Type B pancreatic cell (in vitro differentiated cells): ENCODE results near the gene SMIM26. TPM values are rescaled to one million over a fixed set of nuclear protein-coding genes. Genes with fewer than 3 reads are reported as not detected.

Experiments used
- DNase-seq: peaks from one replicate; pipeline ENCODE4 v3.0.0; 2021; ENCODE audit warnings: mixed read lengths; ENCODE audit not compliant: unreplicated experiment; ENCODE audit errors: extremely low spot score
- H3K27ac Mint-ChIP-seq: 2 replicates; pipeline ENCODE4 v1.8.0; 2021; ENCODE audit warnings: mild to moderate bottlenecking, mixed read lengths
- H3K27me3 Mint-ChIP-seq: 2 replicates; pipeline ENCODE4 v1.8.0; 2021; ENCODE audit warnings: mixed read lengths
- H3K36me3 Mint-ChIP-seq: 2 replicates; pipeline ENCODE4 v1.8.0; 2021; ENCODE audit warnings: mixed read lengths
- H3K4me1 Mint-ChIP-seq: one replicate; pipeline ENCODE4 v1.8.0; 2021; ENCODE audit warnings: mixed read lengths; ENCODE audit not compliant: unreplicated experiment
- H3K4me3 Mint-ChIP-seq: 2 replicates; pipeline ENCODE4 v1.8.0; 2021; ENCODE audit warnings: mild to moderate bottlenecking, mixed read lengths
- H3K9me3 Mint-ChIP-seq: 2 replicates; pipeline ENCODE4 v1.8.0; 2021; ENCODE audit warnings: mixed read lengths
- CTCF ChIP-seq: fragments of 200-600 bp; sonication (generic); conservative IDR thresholded peaks from 2 replicates; pipeline ENCODE4 v1.5.0; 2021; ENCODE audit warnings: antibody characterized with exemption, mild to moderate bottlenecking
- total RNA-seq: library from RNA; stranded (reverse); gene quantifications from 2 replicates; pipeline ENCODE4 v1.2.1, GENCODE V29; 2021; ENCODE audit warnings: low replicate concordance

Gene SMIM26
- total RNA-seq, 1 donor from 2014 or later, result 66.4 TPM

DNA sequence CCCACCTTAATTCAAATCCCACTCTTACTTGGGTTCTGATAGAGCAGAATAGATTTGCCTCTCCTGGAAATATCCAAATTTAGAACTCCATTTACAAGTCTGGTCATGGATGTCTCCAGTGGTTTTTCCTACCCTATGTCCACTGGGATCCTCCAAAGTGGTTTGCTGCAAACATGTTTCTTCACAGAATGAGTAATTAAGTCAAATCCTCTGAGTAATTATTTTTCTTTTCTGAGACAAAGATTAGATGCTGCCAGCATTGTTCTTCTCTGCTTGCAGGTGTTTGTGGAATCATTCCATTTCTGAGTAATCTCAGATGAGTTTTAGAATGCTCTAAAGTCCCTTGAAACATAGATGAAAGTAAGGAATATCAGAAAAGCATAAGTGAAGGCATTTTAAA lies 42.5 kb downstream of the SMIM26 start:
- TF ChIP-seq CTCF, result no peak
- DNase-seq, result no peak
- Mint-ChIP-seq H3K9me3 (no peaks in the 10 kb centered on the region), H3K4me3 (no peak overlapping the region), H3K27me3 (no peaks in the 10 kb centered on the region), H3K4me1 (no peaks in the 10 kb centered on the region), H3K36me3 (no peaks in the 10 kb centered on the region), H3K27ac (no peak overlapping the region)

GRCh38 chr20:18611492-18611891 lies 44.3 kb downstream of the SMIM26 start:
- no peak for DNase-seq
- no peaks in the 10 kb centered on the region for H3K27me3 Mint-ChIP-seq
- no peak for TF ChIP-seq CTCF
- H3K36me3 Mint-ChIP-seq, result no peaks in the 10 kb centered on the region
- no peak overlapping the region for H3K27ac Mint-ChIP-seq
- H3K9me3 Mint-ChIP-seq, result no peaks in the 10 kb centered on the region
- no peak overlapping the region for H3K4me3 Mint-ChIP-seq
- H3K4me1 Mint-ChIP-seq, result no peaks in the 10 kb centered on the region

GRCh38 chr20:18613553-18613952 lies 46.3 kb downstream of the SMIM26 start:
- Mint-ChIP-seq H3K4me1 (no peaks in the 10 kb centered on the region), H3K4me3 (no peak overlapping the region), H3K27ac (no peak overlapping the region), H3K9me3 (no peaks in the 10 kb centered on the region), H3K27me3 (no peaks in the 10 kb centered on the region), H3K36me3 (peaks cover 5% of the 10 kb centered on the region)
- DNase-seq, result no peak
- TF ChIP-seq CTCF, result no peak

DNA sequence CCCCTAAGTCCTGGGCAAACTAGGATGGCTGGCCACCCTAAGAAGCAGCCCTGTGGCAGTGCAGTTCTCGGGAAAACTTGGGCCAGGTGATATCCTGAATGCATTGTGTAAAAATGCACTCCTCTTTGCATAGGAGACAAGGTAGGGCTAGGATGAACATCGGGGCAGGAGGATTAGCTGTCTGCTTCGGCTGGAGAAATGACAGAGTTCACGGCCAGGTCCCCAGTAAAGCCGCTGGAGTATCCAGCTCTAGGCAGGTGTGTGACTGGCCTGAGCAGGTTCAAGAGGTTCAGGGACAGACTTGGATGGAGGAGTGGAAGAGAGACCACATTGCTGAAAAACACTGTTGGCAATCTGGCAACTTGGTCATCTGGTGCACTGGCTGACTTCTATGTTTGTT lies 47.0 kb downstream of the SMIM26 start:
- H3K4me3 Mint-ChIP-seq, result no peak overlapping the region
- no peak overlapping the region for H3K27ac Mint-ChIP-seq
- no peaks in the 10 kb centered on the region for H3K4me1 Mint-ChIP-seq
- no peak for TF ChIP-seq CTCF
- no peak for DNase-seq
- H3K9me3 Mint-ChIP-seq, result no peaks in the 10 kb centered on the region
- H3K27me3 Mint-ChIP-seq, result no peaks in the 10 kb centered on the region
- peaks cover 5% of the 10 kb centered on the region for H3K36me3 Mint-ChIP-seq

DNA sequence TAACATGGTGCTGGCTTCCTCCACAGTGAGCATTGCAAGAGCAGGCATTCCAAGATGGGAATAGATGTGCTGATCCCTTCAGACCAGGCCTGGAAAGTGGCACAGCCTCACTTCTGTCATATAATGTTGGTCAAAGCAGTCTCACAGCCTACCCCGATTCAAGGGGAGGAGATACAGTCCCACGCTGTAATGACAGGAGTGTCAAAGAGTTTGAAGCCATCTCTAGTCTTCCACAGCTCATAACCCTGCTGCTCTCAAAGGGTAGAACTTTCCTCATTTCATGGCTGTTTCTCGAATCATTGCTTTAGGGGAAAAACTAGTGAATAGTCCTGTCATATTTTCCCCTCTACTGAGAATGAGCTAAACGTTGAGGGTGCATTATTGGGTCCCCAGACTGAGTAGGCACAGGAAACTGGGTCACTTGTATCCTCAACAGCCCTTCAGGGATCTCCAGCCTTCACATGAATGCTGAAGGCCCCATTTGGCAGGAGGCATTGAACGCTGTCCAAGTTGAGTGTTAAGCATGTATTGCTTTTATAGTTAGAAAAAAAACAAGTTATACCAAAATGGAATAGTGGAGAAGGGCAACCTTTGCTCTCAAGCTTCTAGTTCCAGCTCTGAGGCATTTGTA lies 47.9 kb downstream of the SMIM26 start:
- Mint-ChIP-seq H3K9me3 (no peaks in the 10 kb centered on the region), H3K36me3 (peaks cover 5% of the 10 kb centered on the region), H3K4me3 (no peak overlapping the region), H3K4me1 (no peaks in the 10 kb centered on the region), H3K27me3 (no peaks in the 10 kb centered on the region), H3K27ac (no peak overlapping the region)
- DNase-seq, result no peak
- TF ChIP-seq CTCF, result no peak

Other genes with a start within 250 kb of the SMIM26 start
- 3.3 and 6.5 TPM in 2 replicates for gene DZANK1, start 100.4 kb upstream of the SMIM26 start, total RNA-seq
- gene POLR3F, start 100.0 kb upstream of the SMIM26 start, total RNA-seq, result 8.5 and 10.7 TPM in 2 replicates
- 14.0 and 20.7 TPM in 2 replicates for gene RBBP9, start 70.2 kb upstream of the SMIM26 start, total RNA-seq
- gene SEC23B, start 59.5 kb upstream of the SMIM26 start, total RNA-seq, result 50.8 and 63.1 TPM in 2 replicates
- gene DTD1, start 20.6 kb downstream of the SMIM26 start, total RNA-seq, result 20.9 and 29.8 TPM in 2 replicates
- not detected in 2 replicates for gene SCP2D1, start 246.4 kb downstream of the SMIM26 start, total RNA-seq